GM21447 (cell line): Measurements from ENCODE around the gene STIMATE.

Experiments used
- ATAC-seq: cut with Tn5 transposase; IDR thresholded peaks from one replicate; pipeline ENCODE4 v1.9.1; 2021; ENCODE audit not compliant: unreplicated experiment

STIMATE gene

DNA sequence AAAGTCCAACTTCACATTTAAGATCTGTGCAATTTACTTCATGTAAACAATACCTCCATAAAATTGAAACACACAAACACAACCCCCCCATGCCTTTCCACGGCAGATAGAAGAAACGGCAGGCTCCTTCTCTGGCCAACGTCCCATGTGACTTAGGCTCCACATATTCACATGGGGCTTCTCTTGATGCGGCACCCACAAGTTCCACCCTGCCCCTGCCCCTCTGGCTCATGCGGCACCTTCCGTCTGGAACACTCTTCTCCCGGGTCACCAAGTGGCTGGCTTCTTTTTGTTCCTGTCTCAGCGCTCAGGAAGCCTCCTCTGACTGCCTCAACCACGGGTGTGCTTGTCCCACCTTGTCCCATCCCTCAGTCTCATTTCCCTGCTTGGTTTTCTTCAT is 25.6 kb downstream of the STIMATE start:
- ATAC-seq: no peak

GRCh38 chr3:52870471-52870870 is 26.9 kb downstream of the STIMATE start:
- no peak for ATAC-seq

- ATAC-seq: no peak
These were observed 30.9 kb downstream of the STIMATE start for GRCh38 chr3:52866427-52866826.

- no peak for ATAC-seq
These were observed 31.4 kb downstream of the STIMATE start for GRCh38 chr3:52865994-52866393.

GRCh38 chr3:52860424-52860768 is 37.0 kb downstream of the STIMATE start:
- no peak for ATAC-seq

- ATAC-seq: no peak
These were observed 37.5 kb downstream of the STIMATE start for GRCh38 chr3:52859686-52860423.

DNA sequence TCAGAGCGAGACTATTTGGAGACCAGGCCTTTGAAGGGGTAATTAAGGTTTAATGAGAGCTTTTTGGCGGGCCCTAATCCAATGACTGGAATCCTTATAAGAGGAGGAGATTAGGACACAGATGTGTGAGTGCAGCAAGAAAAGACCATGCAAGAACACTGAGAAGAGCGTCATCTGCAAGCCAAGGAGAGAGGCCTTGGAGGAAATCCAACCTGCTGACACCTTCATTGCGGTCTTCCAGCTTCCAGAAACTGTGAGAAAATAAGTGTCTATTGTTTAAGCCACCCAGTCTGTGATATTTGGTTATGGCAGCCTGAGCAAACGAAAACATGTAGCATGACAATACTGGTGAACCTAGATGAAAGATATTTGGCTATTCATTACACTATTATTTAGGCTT is 39.5 kb downstream of the STIMATE start:
- ATAC-seq: no peak

- no peak for ATAC-seq
These were observed 40.2 kb downstream of the STIMATE start for GRCh38 chr3:52857133-52857532.

DNA sequence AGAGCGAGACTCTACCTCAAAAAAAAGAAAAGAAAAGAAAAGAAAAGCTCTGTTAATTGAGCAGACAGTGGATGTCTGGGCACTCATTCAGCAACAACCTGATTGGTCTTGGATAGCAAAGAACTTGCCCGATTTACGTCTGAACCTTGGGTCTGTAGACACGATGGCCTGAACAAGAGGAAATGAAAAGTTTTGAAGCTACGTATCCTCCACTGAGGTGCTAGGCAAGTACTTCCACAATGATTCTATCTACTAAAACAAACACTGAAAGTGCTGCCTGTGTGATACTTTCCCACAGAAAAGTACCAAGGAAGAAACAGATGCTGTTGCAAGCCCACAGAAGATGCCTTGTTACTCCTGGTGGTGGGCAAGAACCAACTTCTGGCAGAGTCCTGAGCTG is 40.7 kb downstream of the STIMATE start:
- no peak for ATAC-seq

GRCh38 chr3:52854013-52854412 is 43.3 kb downstream of the STIMATE start:
- no peak for ATAC-seq

DNA sequence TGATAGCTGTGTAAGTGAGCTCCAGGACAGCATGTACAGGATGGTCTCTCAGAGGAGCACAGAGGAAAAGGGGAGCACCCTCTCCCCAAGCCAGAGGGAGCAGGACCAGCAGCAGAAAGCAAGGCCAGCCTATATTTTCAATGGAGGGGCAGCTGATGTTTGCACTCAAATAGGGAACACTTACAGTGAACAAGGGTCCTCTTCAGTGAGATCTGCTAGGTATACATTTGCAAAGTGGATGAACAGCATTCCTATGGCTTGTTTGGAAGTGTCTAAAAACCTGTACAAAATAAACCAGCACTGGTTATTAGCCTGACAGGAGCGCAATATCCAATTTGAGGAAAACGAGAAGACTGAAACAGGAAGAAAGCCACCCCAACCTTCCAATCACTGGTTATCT is 44.9 kb downstream of the STIMATE start:
- no peak for ATAC-seq

DNA sequence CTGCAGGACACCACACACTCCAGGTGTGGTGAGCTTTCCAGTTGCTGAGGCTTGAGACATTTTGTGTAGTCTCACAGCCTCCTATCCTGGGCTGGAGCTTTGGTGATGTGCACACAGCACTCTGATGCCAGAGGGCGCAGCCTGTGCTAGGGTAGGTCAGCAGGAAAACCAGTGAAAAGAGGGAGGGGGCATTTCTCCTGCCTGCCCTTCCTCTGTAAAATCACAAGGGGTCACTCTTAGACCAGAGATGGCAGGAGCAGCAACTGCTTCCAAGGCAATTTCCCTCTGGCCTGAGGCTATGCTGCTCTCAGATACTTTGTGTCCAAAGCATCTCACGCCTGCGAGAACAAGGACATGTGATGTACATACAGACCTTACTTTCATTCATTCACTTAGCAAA is 46.0 kb downstream of the STIMATE start:
- no peak for ATAC-seq

- ATAC-seq: no peak
These were observed 47.7 kb downstream of the STIMATE start for GRCh38 chr3:52849656-52850055.

DNA sequence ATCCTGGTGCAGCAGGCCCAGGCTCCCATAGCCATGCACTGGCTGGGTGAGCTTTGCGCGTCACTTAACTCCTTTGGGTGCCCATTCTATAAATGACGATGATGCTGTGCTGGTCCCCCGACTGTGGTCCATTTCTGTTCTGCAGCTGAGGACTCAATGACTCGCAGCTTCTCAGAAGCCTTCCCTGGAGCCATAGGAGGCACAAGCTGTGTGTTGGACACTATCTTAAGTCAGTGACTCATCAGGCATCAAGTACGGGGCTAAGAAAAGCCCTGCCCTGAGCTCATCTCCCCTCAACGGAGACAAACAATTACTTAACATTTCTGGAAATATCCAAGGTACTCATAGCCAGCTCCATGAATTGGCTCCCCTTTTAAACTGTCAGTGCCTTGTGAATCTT is 48.7 kb downstream of the STIMATE start:
- ATAC-seq: no peak

DNA sequence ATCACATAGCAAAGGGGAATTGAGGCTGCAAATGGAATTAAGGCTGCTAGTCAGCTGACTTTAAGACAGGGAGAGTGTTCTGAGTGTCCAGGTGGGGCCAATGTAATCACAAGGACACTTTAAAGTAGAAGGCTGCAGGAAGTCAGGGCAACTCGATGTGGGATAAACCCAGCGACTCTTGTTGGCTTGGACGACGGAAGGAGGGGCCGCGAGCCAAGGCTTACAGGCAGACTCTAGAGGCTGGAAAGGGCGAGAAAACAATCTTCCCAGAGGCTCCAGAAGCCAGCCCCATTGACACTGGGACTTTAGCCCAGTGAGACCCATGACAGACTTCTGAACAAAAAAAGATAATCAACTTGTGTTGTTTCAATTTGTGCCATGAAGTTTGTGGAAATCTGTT is 49.6 kb downstream of the STIMATE start:
- ATAC-seq: no peak

GRCh38 chr3:52847241-52847640 is 50.1 kb downstream of the STIMATE start:
- ATAC-seq: no peak

DNA sequence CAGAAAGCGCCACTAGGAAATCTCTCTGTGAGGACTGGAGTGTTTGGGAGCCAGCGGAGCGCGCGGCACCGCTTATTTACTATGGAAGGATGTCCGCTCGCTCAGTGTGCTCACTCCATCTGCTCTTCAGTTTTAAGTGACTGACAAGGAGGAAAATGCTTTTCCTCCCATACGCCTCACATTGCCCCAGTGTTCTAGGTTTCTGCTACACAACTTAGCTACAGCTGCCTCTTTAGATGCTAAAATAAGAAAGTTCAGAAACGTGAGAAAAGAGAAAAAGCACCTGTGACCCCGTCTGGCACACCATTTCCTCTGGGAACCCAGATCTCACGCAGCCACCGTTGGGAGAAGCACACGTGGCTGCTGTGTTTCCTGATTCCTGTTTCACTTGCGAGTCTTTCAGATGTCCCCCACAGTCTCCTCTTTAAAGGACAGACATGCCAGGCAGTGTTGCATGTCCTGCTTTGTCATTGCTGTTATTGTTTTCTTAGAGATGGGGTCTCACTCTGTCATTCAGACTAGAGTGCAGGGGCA is 50.8 kb downstream of the STIMATE start:
- no peak for ATAC-seq

GRCh38 chr3:52845691-52846431 is 51.5 kb downstream of the STIMATE start:
- no peak for ATAC-seq

DNA sequence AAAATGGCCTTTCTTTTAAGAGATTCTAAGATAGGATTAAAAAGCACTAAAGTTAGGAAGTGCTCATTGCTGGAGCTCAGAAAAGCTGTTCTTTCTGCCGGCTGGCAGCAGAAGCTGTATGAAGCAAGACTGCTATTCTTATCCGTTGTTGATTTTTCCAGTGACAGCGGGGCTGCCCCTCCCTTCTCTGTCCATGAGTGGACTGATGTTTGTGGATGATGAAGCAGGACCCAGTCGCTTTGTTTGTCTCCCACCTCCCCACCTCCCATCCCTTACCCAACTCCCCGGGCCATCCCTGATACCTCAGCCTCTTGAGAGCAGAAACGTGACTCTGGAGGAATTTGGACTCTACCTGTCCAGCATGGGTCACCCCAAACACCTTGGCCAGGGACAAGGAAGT is 52.2 kb downstream of the STIMATE start:
- ATAC-seq: no peak

- no peak for ATAC-seq
These were observed 52.9 kb downstream of the STIMATE start for GRCh38 chr3:52844290-52844975.

- ATAC-seq: no peak
These were observed 53.5 kb downstream of the STIMATE start for GRCh38 chr3:52843881-52844280.
